ENCODE data around the gene POFUT1. TPM values are rescaled to one million over a fixed set of nuclear protein-coding genes. Genes with fewer than 3 reads are reported as not detected.
"Not testable (repeated sequence)": the region's sequence is repeated elsewhere in the genome, so short reads cannot be mapped to it uniquely, and the experiment has no call there.

POFUT1 gene
- total RNA-seq, result 10 to 100 TPM; 18.7 to 39.7 TPM

DNA sequence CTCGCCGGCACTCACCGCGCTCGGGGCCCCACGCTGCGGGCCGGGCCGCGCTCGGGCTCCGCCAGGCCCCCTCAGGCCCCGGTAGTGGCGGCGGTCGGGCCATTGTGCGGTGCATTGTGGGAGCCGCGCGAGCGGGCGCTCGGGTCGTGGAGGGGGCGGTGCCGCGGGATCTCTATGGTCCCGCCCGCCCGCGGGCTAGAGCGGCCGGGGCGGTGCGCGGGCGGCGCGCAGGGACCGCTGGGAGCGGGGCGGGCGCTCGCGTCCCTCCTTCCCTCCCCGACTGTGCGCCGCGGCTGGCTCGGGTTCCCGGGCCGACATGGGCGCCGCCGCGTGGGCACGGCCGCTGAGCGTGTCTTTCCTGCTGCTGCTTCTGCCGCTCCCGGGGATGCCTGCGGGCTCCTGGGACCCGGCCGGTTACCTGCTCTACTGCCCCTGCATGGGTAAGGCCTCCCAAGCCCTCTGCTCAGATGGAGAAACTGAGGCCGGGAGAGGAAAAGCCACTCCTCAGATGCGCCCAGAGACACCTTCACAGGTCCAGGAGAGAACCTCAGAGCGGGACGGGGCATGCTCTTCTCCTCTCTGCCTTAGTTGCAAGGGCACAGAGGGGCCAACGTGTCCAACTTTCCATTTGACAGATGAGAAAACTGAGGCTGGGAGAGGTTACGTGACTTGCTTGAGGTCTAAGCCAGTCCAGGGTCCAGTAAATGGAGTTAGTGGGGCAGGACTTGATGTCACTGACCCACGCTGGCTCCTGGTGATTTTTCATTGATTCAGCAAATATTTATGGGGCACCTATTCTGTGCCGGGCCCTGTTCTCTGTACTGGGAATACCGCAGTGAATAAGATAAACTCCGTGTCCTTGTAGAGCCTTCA lies at the start of gene POFUT1, which contains the start of gene PLAGL2:
Gene POFUT1, plus strand, starts transcription at position 255 of the 873 bp plus-strand sequence. Its CDS starts 62 bp downstream, at position 317.
Gene PLAGL2, minus strand, starts transcription at position 118 of the 873 bp plus-strand sequence. CDS start 5,565 bp downstream, outside the sequence.
- Mint-ChIP-seq H3K9me3 (no peaks in the 10 kb centered on the region), H3K36me3 (peaks cover 68 to 71% of the 10 kb centered on the region in 2 donors), H3K27ac (peak within 1 kb of the TSS; percentile 97 to 98)
- ATAC-seq, result peak; percentile 69 to 77
- DNase-seq (ENCODE audit: low spot score in 2 of 2), result peak; percentile 86 to 94

DNA sequence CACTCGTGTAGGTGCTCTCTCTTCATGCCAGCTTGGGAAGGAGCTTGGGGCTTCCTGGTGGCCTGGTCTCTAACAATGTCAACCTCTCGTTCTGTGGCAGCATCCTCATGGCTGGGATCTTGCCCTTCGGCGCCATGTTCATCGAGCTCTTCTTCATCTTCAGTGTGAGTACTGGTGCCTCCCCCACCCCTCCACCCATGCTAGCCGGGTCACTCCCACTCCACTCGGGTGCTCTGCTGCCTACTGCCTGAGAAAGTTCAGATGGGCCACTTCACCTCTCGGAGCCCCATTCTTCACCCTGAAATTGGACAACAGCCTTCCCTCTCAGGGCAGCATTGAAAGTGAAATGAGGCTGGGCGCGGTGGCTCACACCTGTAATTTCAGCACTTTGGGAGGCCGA lies 49.3 kb upstream of the POFUT1 start:
- Mint-ChIP-seq H3K27ac (peak overlapping the region in 1 of 2 donors; percentile 29), H3K36me3 (peaks cover 10 to 15% of the 10 kb centered on the region in 2 donors), H3K9me3 (no peaks in the 10 kb centered on the region)
- DNase-seq (ENCODE audit: low spot score in 2 of 2) (no peak), ATAC-seq (no peak)

DNA sequence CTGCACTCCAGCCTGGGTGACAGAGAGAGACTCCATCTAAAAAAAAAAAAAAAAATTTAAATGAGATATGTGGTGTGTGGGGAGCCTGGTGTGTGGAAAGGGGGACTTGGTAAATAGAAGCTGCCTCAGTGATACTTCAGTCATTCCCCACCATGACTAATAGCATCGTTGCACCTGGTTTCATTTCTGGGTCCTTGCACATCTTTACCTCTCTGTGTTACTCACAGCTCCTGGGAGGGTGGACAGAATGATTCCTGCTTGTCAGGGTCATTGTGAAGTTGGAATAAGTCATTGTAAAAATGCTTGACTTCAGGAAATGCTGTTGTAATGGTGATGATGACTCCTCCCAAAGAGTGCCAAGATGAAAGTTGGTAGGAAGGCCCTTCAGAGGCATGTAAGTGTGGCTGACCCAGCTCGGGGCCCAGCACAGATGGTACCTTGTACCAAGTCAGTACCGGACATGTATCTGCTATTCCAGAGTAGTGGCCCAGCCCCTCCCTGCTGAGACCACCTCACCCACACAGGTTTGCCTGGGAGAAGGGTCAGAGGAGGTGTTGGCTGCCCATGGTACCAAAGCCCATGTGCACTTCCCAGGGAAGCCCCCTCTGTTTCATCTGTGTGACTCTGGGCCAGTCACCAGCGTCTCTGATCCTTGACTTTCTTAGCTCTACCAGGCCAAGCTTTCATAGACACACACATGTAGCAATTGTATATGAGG lies 48.6 kb upstream of the POFUT1 start:
- Mint-ChIP-seq H3K27ac (peak overlapping the region; percentile 29 to 50), H3K36me3 (peaks cover 10 to 15% of the 10 kb centered on the region in 2 donors)
- ATAC-seq, result peak; percentile 86 to 87

DNA sequence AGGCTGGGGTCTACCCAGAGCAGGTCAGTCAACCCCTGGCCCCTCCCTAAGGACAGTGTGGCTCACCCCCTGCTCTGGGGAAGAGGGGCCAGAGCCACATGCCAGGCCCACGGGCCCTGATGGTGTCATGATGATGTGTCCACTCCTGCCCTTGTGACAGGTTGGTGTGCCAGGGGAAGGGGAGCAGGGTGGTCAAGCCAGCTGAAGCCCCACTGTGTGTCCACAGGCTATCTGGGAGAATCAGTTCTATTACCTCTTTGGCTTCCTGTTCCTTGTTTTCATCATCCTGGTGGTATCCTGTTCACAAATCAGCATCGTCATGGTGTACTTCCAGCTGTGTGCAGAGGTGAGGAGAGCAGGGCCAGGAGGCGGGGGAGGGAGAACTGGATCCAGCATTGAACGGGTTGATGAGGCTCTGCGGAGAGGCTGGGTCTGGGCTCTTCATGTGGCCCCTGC lies 47.9 kb upstream of the POFUT1 start:
- no peak for DNase-seq (ENCODE audit: low spot score in 2 of 2)
- peak overlapping the region; percentile 29 to 68 for H3K27ac Mint-ChIP-seq
- ATAC-seq, result no peak
- peaks cover 10 to 15% of the 10 kb centered on the region in 2 donors for H3K36me3 Mint-ChIP-seq
- H3K9me3 Mint-ChIP-seq, result no peaks in the 10 kb centered on the region

More for the DNA sequence above, 48.6 kb upstream of the POFUT1 start:
- DNase-seq (ENCODE audit: low spot score in 2 of 2), result no peak
- no peaks in the 10 kb centered on the region for H3K9me3 Mint-ChIP-seq

DNA sequence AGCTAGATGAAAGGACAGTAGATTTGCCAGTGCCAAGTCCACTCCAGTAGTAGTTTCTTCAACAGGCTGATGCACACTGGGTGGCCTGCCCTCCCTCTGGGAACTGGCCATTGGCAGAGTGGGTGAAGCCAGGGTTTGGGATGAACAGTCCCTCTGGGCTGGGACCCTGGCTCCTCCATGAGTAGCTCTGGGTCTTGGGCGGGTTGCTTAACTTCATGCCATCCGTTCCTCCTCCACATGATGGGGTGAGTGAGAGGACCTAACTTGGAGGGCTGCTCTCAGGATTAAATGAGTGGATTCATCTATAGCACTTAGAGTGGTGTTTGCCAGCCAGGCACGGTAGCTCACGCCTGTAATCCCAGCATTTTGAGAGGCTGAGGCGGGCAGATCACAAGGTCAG lies 47.3 kb upstream of the POFUT1 start:
- DNase-seq (ENCODE audit: low spot score in 2 of 2), result no peak
- no peak for ATAC-seq
- peak overlapping the region in 1 of 2 donors; percentile 68 for H3K27ac Mint-ChIP-seq
- H3K9me3 Mint-ChIP-seq, result no peaks in the 10 kb centered on the region
- H3K36me3 Mint-ChIP-seq, result peaks cover 13 to 15% of the 10 kb centered on the region in 2 donors

DNA sequence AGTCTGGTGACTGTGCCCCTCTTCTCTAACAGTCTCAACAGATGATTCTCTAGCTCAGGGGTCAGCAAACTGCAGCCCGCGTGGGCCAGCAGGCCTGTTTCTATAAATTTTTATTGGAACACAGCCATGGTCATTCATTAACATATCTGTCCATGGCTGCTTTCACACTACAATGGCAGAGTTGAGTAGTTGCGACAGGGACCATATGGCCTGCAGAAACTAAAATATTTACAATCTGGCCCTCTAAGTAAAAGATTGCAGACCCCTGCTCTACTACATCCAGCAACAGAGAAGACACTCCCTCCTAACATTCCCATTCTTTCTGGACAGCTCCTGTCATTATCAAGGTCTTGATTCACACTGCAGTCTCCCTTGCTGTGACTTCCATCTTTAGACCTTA lies 45.3 kb upstream of the POFUT1 start:
- H3K9me3 Mint-ChIP-seq, result no peaks in the 10 kb centered on the region
- peak overlapping the region in 1 of 2 donors; percentile 3 for H3K27ac Mint-ChIP-seq
- ATAC-seq (no peak), DNase-seq (ENCODE audit: low spot score in 2 of 2) (no peak)
- peaks cover 15 to 22% of the 10 kb centered on the region in 2 donors for H3K36me3 Mint-ChIP-seq

DNA sequence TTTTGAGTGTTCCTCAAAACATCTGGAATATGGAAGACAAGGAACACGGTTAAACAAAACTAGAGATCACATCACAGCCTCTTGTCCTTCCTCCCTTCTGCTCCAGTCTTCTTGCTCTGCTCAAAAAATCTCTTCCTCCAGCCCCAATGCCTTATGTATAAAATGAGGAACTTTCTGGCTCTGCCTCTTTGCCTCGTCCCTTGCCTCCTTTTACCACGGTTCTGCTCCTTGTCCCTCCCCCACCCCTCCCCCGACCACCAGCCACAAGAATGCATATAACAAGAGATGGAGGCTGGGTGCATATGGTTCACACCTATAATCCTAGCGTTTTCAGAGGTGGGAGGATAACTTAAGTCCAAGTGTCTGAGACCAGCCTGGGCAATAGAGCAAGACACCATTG lies 43.7 kb upstream of the POFUT1 start:
- peak overlapping the region in 1 of 2 donors; percentile 91 for H3K27ac Mint-ChIP-seq

DNA sequence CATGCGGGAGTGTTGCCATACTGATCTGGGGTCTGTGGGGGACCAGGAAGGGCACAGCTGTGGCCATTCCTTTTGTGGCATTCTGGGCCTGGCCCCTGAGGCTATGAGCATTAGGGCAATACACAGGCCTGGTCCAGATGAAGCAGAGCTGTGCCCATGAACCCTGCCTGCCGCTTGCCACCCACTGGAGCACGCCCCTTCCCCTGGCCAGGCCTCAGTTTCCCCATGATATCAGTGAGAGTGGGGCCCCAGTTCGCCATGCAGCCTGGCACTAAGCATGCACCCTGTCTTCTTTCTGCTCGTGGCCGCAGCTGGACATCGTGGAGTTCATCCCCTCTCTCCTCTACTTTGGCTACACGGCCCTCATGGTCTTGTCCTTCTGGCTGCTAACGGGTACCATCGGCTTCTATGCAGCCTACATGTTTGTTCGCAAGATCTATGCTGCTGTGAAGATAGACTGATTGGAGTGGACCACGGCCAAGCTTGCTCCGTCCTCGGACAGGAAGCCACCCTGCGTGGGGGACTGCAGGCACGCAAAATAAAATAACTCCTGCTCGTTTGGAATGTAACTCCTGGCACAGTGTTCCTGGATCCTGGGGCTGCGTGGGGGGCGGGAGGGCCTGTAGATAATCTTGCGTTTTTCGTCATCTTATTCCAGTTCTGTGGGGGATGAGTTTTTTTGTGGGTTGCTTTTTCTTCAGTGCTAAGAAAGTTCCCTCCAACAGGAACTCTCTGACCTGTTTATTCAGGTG lies 42.5 kb upstream of the POFUT1 start:
- ATAC-seq, result no peak

More for the DNA sequence above, 43.7 kb upstream of the POFUT1 start:
- ATAC-seq, result no peak
- DNase-seq (ENCODE audit: low spot score in 2 of 2), result no peak
- no peaks in the 10 kb centered on the region for H3K9me3 Mint-ChIP-seq
- H3K36me3 Mint-ChIP-seq, result peaks cover 13 to 19% of the 10 kb centered on the region in 2 donors

DNA sequence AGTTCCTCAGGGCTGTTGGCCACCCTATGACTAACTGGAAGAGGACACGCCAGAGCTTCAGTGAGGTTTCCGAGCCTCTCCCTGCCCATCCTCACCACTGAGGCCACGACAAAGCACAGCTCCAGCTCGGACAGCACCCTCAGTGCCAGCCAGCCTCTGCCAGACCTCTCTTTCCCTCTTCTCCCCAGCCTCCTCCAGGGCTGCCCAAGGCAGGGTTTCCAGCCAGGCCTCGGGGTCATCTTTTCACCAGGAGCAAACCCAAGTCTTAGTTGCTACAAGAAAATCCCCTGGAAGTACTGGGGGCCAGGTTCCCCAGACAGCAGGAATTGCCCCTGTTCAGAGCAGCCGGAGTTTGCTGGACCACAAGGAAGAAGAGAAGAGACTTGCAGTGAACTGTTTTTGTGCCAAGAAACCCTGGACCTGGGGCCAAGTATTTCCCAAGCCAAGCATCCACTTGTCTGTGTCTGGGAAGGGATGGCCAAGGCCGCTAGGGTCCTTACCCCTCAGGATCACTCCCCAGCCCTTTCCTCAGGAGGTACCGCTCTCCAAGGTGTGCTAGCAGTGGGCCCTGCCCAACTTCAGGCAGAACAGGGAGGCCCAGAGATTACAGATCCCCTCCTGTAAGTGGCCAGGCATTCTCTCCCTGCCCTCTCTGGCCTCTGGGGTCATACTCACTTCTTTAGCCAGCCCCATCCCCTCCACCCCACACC lies 41.7 kb upstream of the POFUT1 start:
- H3K9me3 Mint-ChIP-seq, result no peaks in the 10 kb centered on the region
- ATAC-seq, result no peak
- no peak overlapping the region for H3K27ac Mint-ChIP-seq
- peaks cover 13 to 19% of the 10 kb centered on the region in 2 donors for H3K36me3 Mint-ChIP-seq
- no peak for DNase-seq (ENCODE audit: low spot score in 2 of 2)

More for the DNA sequence above, 42.5 kb upstream of the POFUT1 start:
- Mint-ChIP-seq H3K36me3 (peaks cover 13 to 19% of the 10 kb centered on the region in 2 donors), H3K9me3 (no peaks in the 10 kb centered on the region), H3K27ac (peak overlapping the region in 1 of 2 donors; percentile 29)
- no peak for DNase-seq (ENCODE audit: low spot score in 2 of 2)

DNA sequence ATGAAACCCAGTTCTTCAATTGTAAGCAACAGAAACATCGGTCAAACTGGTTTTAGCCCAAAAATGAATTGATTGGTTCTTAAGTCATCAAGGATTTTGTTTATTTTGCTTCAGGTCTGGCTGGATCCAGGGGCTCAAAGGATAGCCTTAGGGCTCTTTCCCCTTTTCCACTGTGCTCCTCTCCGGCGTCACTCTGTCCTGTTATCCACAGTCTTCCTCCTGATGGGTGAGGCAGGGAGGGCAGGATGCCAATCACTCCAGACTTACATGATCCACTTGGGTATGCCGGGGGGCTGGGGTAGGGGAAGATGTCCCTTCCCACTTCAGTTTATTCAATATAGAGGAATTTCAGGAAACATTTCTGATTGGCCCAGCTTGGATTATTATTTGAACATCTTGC lies 40.1 kb upstream of the POFUT1 start:
- DNase-seq (ENCODE audit: low spot score in 2 of 2) (no peak), ATAC-seq (no peak)
- Mint-ChIP-seq H3K27ac (peak overlapping the region; percentile 24 to 62), H3K9me3 (no peaks in the 10 kb centered on the region), H3K36me3 (peaks cover 9 to 13% of the 10 kb centered on the region in 2 donors)

DNA sequence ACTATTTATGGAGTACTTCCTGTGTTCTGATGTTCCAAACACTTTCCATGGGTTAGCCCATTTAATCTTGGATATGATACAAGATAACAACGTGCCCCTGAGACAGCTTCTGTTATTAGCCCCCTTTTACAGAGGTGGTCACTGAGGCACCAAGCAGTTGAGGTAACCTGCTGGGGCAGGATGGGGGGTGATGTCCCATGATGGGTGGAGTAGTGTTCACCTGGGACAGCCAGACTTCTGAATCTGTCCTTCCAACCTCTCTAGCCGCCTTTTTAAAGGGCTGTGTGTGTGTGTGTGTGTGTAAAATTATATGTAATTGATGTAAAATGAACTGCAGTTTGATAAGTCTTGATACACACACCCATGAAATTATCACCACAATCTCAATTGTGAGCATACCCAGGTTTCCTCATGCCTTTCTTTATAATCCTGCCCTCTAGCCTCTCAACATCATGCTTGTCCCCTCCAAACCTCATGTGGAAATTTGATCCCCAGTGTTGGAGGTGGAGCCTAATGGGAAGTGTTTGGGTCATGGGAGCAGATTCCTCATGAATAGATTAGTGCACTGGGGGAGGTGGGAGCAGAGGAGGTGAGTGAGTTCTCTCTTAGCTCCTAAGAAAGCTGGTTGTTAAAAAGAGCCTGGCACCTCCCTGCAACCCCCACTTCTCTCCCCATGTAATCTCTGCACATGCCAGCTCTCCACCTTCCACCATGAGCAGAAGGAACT lies 39.3 kb upstream of the POFUT1 start:
- no peak for ATAC-seq
- no peaks in the 10 kb centered on the region for H3K9me3 Mint-ChIP-seq
- DNase-seq (ENCODE audit: low spot score in 2 of 2), result no peak
- H3K27ac Mint-ChIP-seq, result peak overlapping the region; percentile 44 to 54
- peaks cover 9 to 13% of the 10 kb centered on the region in 2 donors for H3K36me3 Mint-ChIP-seq

DNA sequence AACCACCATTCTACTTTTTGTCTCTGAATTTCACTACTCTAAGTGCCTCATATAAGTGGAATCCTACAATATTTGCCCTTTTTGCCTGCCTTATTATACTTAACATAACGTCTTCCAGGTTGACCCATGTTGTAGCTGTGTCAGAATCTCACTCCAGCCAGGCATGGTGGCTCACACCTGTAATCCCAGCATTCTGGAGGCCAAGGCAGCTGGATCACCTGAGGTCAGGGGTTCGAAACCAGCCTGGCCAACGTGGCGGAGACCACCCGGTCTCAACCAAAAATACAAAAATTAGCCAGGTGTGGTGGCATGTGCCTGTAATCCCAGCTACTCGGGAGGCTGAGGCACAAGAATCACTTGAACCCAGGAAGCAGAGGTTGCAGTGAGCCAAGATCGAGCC lies 30.0 kb upstream of the POFUT1 start:
- not testable (repeated sequence) for H3K36me3 Mint-ChIP-seq; H3K9me3 Mint-ChIP-seq; DNase-seq (ENCODE audit: low spot score in 2 of 2); ATAC-seq
- H3K27ac Mint-ChIP-seq, result peak overlapping the region in 1 of 2 donors; percentile 19

DNA sequence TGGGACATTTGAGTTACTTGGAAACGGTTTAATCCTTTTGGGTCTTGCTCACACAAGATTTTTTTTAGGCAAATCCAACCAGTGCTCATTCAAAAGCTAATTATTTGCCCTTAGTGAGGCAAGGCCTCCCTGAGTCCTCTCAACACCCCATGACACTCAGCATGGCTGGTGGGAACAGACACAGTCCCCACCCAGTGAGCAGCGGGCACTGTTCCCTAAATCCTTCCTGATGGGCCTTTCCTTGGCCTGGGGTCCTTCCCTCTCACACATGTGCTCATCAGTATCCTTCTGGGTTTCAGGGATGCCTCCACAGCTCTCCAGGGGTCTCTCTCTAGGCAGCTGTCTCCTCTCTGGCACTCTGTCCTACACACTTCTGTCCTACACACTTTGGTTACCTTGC lies 28.2 kb upstream of the POFUT1 start:
- DNase-seq (ENCODE audit: low spot score in 2 of 2) (no peak), ATAC-seq (no peak)
- no peak overlapping the region for H3K27ac Mint-ChIP-seq
- no peaks in the 10 kb centered on the region for H3K9me3 Mint-ChIP-seq
- no peaks in the 10 kb centered on the region for H3K36me3 Mint-ChIP-seq

DNA sequence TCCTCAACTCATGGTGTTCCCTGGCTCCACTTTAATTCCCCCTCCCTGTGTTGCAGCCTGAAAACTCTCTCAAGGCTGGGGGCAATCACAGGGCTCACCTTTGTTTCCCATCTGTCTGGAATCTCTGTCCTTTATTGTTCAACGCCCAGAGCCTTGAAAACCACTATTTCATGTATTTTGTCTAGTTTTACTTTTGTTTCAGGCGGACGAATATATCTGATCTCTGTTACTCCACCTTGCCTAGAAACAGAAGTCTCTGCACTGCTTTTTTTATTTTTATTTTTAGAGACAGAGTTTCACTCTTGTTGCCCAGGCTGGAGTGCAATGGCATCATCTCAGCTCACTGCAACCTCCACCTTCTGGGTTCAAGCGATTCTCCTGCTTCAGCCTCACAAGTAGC lies 27.7 kb upstream of the POFUT1 start:
- H3K9me3 Mint-ChIP-seq, result no peaks in the 10 kb centered on the region

DNA sequence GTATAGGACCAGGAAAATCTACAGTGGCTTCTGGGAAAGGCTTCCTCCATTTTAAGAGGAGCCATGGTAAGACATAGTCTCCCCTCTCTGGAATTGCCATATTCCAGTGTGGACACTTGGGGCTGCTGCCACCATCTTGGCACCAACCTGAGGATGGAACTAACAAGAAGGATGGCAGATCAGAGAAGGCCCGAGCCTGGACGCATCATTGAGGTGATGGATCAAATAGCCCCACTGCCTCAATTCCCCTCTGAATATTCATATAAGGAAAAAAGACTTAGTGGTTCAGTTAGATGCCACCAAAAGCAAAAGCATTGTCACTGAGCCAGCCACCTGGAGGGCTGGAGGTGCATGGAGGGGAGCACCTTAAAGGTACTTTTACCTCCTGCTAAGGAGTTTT lies 26.1 kb upstream of the POFUT1 start:
- no peaks in the 10 kb centered on the region for H3K9me3 Mint-ChIP-seq
- no peak overlapping the region for H3K27ac Mint-ChIP-seq
- no peak for DNase-seq (ENCODE audit: low spot score in 2 of 2)
- no peak for ATAC-seq
- no peaks in the 10 kb centered on the region for H3K36me3 Mint-ChIP-seq

More for the DNA sequence above, 27.7 kb upstream of the POFUT1 start:
- no peak overlapping the region for H3K27ac Mint-ChIP-seq
- DNase-seq (ENCODE audit: low spot score in 2 of 2) (no peak), ATAC-seq (no peak)
- no peaks in the 10 kb centered on the region for H3K36me3 Mint-ChIP-seq

Measured in activated naive CD4-positive, alpha-beta T cell treated with anti-CD3 and anti-CD28 coated beads, Interleukin-2, amount 50 U/mL, for 72 hours (primary cell).